Osteocyte (in vitro differentiated cells): ENCODE results near the gene SMPD4. TPM values are rescaled to one million over a fixed set of nuclear protein-coding genes. Genes with fewer than 3 reads are reported as not detected.

Experiments
- total RNA-seq: library from RNA; stranded (reverse); gene quantifications from 2 replicates; pipeline ENCODE4 v1.2.1, GENCODE V29; 2021

Gene SMPD4
- total RNA-seq, 1 donor from 2014 or later: 64.8 TPM

Other genes starting within 250 kb of the SMPD4 start
- not detected in 2 replicates for gene RAB6C, start 201.9 kb downstream of the SMPD4 start, total RNA-seq
- 0.30 TPM in 1 of 2 replicates, not detected in the other for gene POTEF, start 52.4 kb downstream of the SMPD4 start, total RNA-seq
- gene CCDC74B, start 36.5 kb downstream of the SMPD4 start, total RNA-seq: 1.7 and 2.2 TPM in 2 replicates
- gene MZT2B, start 660 bp upstream of the SMPD4 start, total RNA-seq: 253 and 281 TPM in 2 replicates
- not detected in 2 replicates for gene TUBA3E, start 16.8 kb upstream of the SMPD4 start, total RNA-seq
- gene IMP4, start 161.3 kb upstream of the SMPD4 start, total RNA-seq: 46.4 and 48.5 TPM in 2 replicates
- 30.2 and 31.5 TPM in 2 replicates for gene PTPN18, start 174.5 kb upstream of the SMPD4 start, total RNA-seq